ENCODE results near the gene KLHDC7B.

KLHDC7B gene

GRCh38 chr22:50548040-50548920, 2.6 kb downstream of the KLHDC7B start:
- DNase-seq (ENCODE audit: low spot score) = no peak

- peak; percentile 46 for DNase-seq (ENCODE audit: low spot score)
Measured at GRCh38 chr22:50548921-50549790, 3.5 kb downstream of the KLHDC7B start.

GRCh38 chr22:50550395-50550794, 4.7 kb downstream of the KLHDC7B start:
- no peak for DNase-seq (ENCODE audit: low spot score)

GRCh38 chr22:50551160-50551752, 5.6 kb downstream of the KLHDC7B start:
- no peak for DNase-seq (ENCODE audit: low spot score)

- no peak for DNase-seq (ENCODE audit: low spot score)
Measured at GRCh38 chr22:50553310-50553709, 7.6 kb downstream of the KLHDC7B start.

GRCh38 chr22:50556703-50557102, 11.0 kb downstream of the KLHDC7B start:
- no peak for DNase-seq (ENCODE audit: low spot score)

GRCh38 chr22:50560034-50560433, 14.3 kb downstream of the KLHDC7B start:
- no peak for DNase-seq (ENCODE audit: low spot score)

- no peak for DNase-seq (ENCODE audit: low spot score)
Measured at GRCh38 chr22:50561401-50562358, 16.0 kb downstream of the KLHDC7B start.

- peak; percentile 99 for DNase-seq (ENCODE audit: low spot score)
Measured at GRCh38 chr22:50562523-50563412, 17.1 kb downstream of the KLHDC7B start, which contains the start of gene SYCE3. Gene SYCE3 (minus strand): TSS chr22:50562919. CDS start chr22:50556405, 6,514 bp downstream.

- DNase-seq (ENCODE audit: low spot score) = no peak
Measured at GRCh38 chr22:50563413-50564160, 17.9 kb downstream of the KLHDC7B start.

GRCh38 chr22:50564289-50564688, 18.6 kb downstream of the KLHDC7B start:
- no peak for DNase-seq (ENCODE audit: low spot score)

- no peak for DNase-seq (ENCODE audit: low spot score)
Measured at GRCh38 chr22:50567721-50568252, 22.1 kb downstream of the KLHDC7B start.

GRCh38 chr22:50568626-50569025, 22.9 kb downstream of the KLHDC7B start:
- DNase-seq (ENCODE audit: low spot score) = peak; percentile 38

GRCh38 chr22:50569041-50569459, 23.4 kb downstream of the KLHDC7B start:
- DNase-seq (ENCODE audit: low spot score) = peak; percentile 36

- peak; percentile 26 for DNase-seq (ENCODE audit: low spot score)
Measured at GRCh38 chr22:50569896-50570535, 24.3 kb downstream of the KLHDC7B start.

GRCh38 chr22:50570861-50571260, 25.2 kb downstream of the KLHDC7B start:
- DNase-seq (ENCODE audit: low spot score) = peak; percentile 32

GRCh38 chr22:50571264-50572175, 25.8 kb downstream of the KLHDC7B start:
- DNase-seq (ENCODE audit: low spot score) = peak; percentile 29

All from ecto neural progenitor cell (in vitro differentiated cells).